Gastrocnemius medialis (tissue), 4 donors: Measurements from ENCODE around the gene NEURL4. TPM values are rescaled to one million over a fixed set of nuclear protein-coding genes. Genes with fewer than 3 reads are reported as not detected.

ENCODE experiments used
- ATAC-seq, 2 donors: fragments of 150-250 bp; one replicate each; pipeline ENCODE4 v1.9.1; 2016
- DNase-seq, 2 donors: peaks; one replicate each; pipeline ENCODE4 v3.0.0-alpha.2; 2019
- H3K27ac ChIP-seq, 4 donors: fragments of 200-600 bp; sonication (generic); 1 replicate in 1 of 4; 2 replicates in 3 of 4; pipeline ENCODE4 v1.5.1; 2016 to 2018; ENCODE audit warnings: mild to moderate bottlenecking in 2 of 4, moderate library complexity in 1 of 4
- H3K27me3 ChIP-seq, 3 donors: fragments of 200-600 bp; sonication (generic) in 2 of 3; 1 replicate in 1 of 3; 2 replicates in 2 of 3; pipeline versions ENCODE4 v1.5.1 to v1.6.0; 2016 to 2019; ENCODE audit warnings: mild to moderate bottlenecking in 1 of 3, moderate library complexity in 1 of 3
- H3K36me3 ChIP-seq, 2 donors: fragments of 200-600 bp; sonication (generic) in 1 of 2; one replicate each; pipeline ENCODE4 v1.5.1; 2017 to 2018
- H3K4me1 ChIP-seq, 2 donors: fragments of 200-600 bp; sonication (generic) in 1 of 2; one replicate each; pipeline ENCODE4 v1.5.1; 2016 to 2017; ENCODE audit warnings: mild to moderate bottlenecking in 2 of 2
- H3K4me3 ChIP-seq, 4 donors: fragments of 200-600 bp; sonication (generic) in 3 of 4; 1 replicate in 1 of 4; 2 replicates in 3 of 4; pipeline ENCODE4 v1.5.1; 2016 to 2019; ENCODE audit warnings: mild to moderate bottlenecking in 2 of 4
- H3K9me3 ChIP-seq, 3 donors: fragments of 200-600 bp; sonication (generic) in 2 of 3; 1 replicate in 1 of 3; 2 replicates in 2 of 3; pipeline ENCODE4 v1.5.1; 2016 to 2019
- CTCF ChIP-seq, 5 experiments: fragments of 450-650 bp in 3 of 5; fragments of 200-600 bp in 2 of 5; sonication (generic) in 2 of 5; IDR thresholded peaks in 4 of 5; conservative IDR thresholded peaks in 1 of 5; 1 replicate in 4 of 5; 2 replicates in 1 of 5; pipeline ENCODE4 v1.5.1; 2016 to 2019; ENCODE audit warnings: antibody characterized with exemption in 5 of 5, mild to moderate bottlenecking in 3 of 5, moderate library complexity in 3 of 5
- POLR2A ChIP-seq, 2 donors: fragments of 450-650 bp; IDR thresholded peaks; one replicate each; pipeline ENCODE4 v1.6.1; 2017; ENCODE audit warnings: antibody characterized with exemption in 2 of 2, mild to moderate bottlenecking in 2 of 2, moderate library complexity in 2 of 2
- in situ Hi-C, 4 donors: fragments of 200-750 bp; cut with MboI; loops; one replicate each; pipeline versions ENCODE4 v1.15.0 to v1.8.0; 2017; ENCODE audit warnings: low sequenced_read_pairs in 4 of 4
- intact Hi-C: fragments of 100-400 bp; cut with DNase I; formaldehyde crosslinking; loops from one replicate; pipeline ENCODE4 v1.15.1; 2023; ENCODE audit warnings: low total_unique reads
- total RNA-seq, 4 donors: library from RNA; depleted of rRNA; stranded (reverse); fragments of >200 nt; gene quantifications; one replicate each; pipeline versions ENCODE4 v1.1.0 to v1.2.3, GENCODE V29; 2016

NEURL4 gene
- total RNA-seq, 4 donors from 2014 or later, result 21.8 to 26.7 (median 23.5) TPM

GRCh38 chr17:7284911-7285310 lies 44.2 kb downstream of the NEURL4 start:
- intact Hi-C loops (loop anchor here (5.0 kb wide), 1 partner anchor 867 kb away; the partner anchor contains the start of gene PER1), in situ Hi-C loops (no loop called here)
- no peak for ATAC-seq
- peaks cover 38 to 44% of the 10 kb centered on the region in 2 donors for H3K4me1 ChIP-seq
- peaks cover 0 to 28% of the 10 kb centered on the region in 2 donors for H3K36me3 ChIP-seq
- peak overlapping the region; percentile 95 to 100 (median 98) for H3K27ac ChIP-seq
- TF ChIP-seq POLR2A (IDR thresholded peaks at IDR 0.05), result no peak
- no peak for TF ChIP-seq CTCF (IDR thresholded peaks at IDR 0.05 in 4 of 5, conservative IDR thresholded peaks at IDR 0.05 in 1 of 5)
- no peak overlapping the region for H3K4me3 ChIP-seq
- H3K27me3 ChIP-seq, result no peaks in the 10 kb centered on the region
- H3K9me3 ChIP-seq, result no peaks in the 10 kb centered on the region
- DNase-seq, result peak in 1 of 2 donors; percentile 28

GRCh38 chr17:7283471-7284216 lies 45.5 kb downstream of the NEURL4 start:
- Histone ChIP-seq H3K27ac (peak overlapping the region; percentile 95 to 100 (median 98)), H3K36me3 (peaks cover 0 to 28% of the 10 kb centered on the region in 2 donors), H3K4me3 (peak overlapping the region; percentile 70 to 80 (median 76)), H3K4me1 (peaks cover 40 to 44% of the 10 kb centered on the region in 2 donors), H3K9me3 (no peaks in the 10 kb centered on the region), H3K27me3 (no peaks in the 10 kb centered on the region)
- in situ Hi-C loops, result no loop called here
- DNase-seq (peak in 1 of 2 donors; percentile 73), ATAC-seq (no peak)
- intact Hi-C loops, result loop anchor here (5.0 kb wide), 1 partner anchor 869 kb away; the partner anchor contains the start of gene PER1
- TF ChIP-seq POLR2A (IDR thresholded peaks at IDR 0.05) (no peak), CTCF (IDR thresholded peaks at IDR 0.05 in 4 of 5, conservative IDR thresholded peaks at IDR 0.05 in 1 of 5) (no peak)

GRCh38 chr17:7282752-7283321 lies 46.3 kb downstream of the NEURL4 start:
- intact Hi-C loops, result loop anchor here (5.0 kb wide), 1 partner anchor 869 kb away; the partner anchor contains the start of gene PER1
- peak overlapping the region; percentile 70 to 80 (median 76) for H3K4me3 ChIP-seq
- no peaks in the 10 kb centered on the region for H3K27me3 ChIP-seq
- ATAC-seq (peak; percentile 35 to 52), DNase-seq (peak; percentile 69 to 80)
- peak overlapping the region; percentile 95 to 100 (median 98) for H3K27ac ChIP-seq
- H3K4me1 ChIP-seq, result peaks cover 40 to 44% of the 10 kb centered on the region in 2 donors
- H3K36me3 ChIP-seq, result peaks cover 0 to 28% of the 10 kb centered on the region in 2 donors
- in situ Hi-C loops, result no loop called here
- TF ChIP-seq CTCF (IDR thresholded peaks at IDR 0.05 in 4 of 5, conservative IDR thresholded peaks at IDR 0.05 in 1 of 5) (no peak), POLR2A (IDR thresholded peaks at IDR 0.05) (no peak)
- H3K9me3 ChIP-seq, result no peaks in the 10 kb centered on the region

- H3K4me1 ChIP-seq, result peaks cover 40 to 44% of the 10 kb centered on the region in 2 donors
These were observed 47.0 kb downstream of the NEURL4 start for GRCh38 chr17:7281953-7282751.

More at GRCh38 chr17:7281953-7282751, 47.0 kb downstream of the NEURL4 start:
- intact Hi-C loops, result loop anchor here (1.0 to 5.0 kb wide), 4 partner anchors 25 to 870 kb away; partner anchors contain the start of genes EIF5A, ELP5 and PER1
- Histone ChIP-seq H3K27ac (peak overlapping the region; percentile 95 to 100 (median 98)), H3K9me3 (no peaks in the 10 kb centered on the region), H3K27me3 (no peaks in the 10 kb centered on the region), H3K4me3 (peak overlapping the region; percentile 70 to 80 (median 76)), H3K36me3 (peaks cover 0 to 28% of the 10 kb centered on the region in 2 donors)
- in situ Hi-C loops, result no loop called here
- DNase-seq (peak; percentile 89 to 96), ATAC-seq (peak; percentile 41 to 42)
- TF ChIP-seq CTCF (IDR thresholded peaks at IDR 0.05 in 4 of 5, conservative IDR thresholded peaks at IDR 0.05 in 1 of 5), result no peak
- TF ChIP-seq POLR2A (IDR thresholded peaks at IDR 0.05), result peak; percentile 46 to 47
